ENCODE data around the gene ZNF526.

DNA sequence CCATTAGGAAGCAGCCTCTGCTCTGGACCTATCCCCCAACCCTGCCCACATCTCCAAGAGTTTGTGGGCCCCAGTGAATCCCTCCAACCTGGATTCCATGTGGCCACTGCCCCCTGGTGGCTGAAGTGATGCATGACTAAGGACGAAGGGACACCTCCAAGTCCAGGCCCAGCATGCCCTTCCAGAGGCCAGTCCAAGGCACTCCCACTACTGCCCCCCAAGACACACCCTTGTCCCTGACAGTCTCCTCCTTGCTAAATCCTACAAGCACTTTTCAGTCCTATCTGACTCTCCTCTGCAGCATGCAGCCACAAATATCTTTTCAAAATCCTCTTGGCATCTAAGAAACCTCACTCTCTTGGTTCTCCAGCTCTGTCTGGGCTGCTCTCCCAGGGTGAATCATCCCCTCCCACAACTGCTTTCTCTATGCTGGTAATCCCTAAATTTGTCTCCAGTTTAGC is 35.7 kb upstream of the ZNF526 start:
- TF ChIP-seq POLR2A (IDR thresholded peaks at IDR 0.05; ENCODE audit: low read length) (no peak), GATA1 (IDR thresholded peaks at IDR 0.05; ENCODE audit: low read depth, low read length) (no peak)

Measured in erythroblast (primary cell).